Activated T-helper 17 cell treated with anti-CD3 and anti-CD28 coated beads, Interleukin-2, amount 50 U/mL, for 72 hours (primary cell): ENCODE results near the gene SH3RF1. TPM values are rescaled to one million over a fixed set of nuclear protein-coding genes. Genes with fewer than 3 reads are reported as not detected.

ENCODE experiments used
- ATAC-seq: fragments of 150-1000 bp; cut with Tn5 transposase; replicated peaks from 2 replicates; pipeline ENCODE4 v1.10.0; 2021; ENCODE audit warnings: mild to moderate bottlenecking, moderate library complexity
- H3K27ac Mint-ChIP-seq: one replicate; pipeline ENCODE4 v1.8.0; 2022; ENCODE audit warnings: mixed read lengths
- H3K27me3 Mint-ChIP-seq: one replicate; pipeline ENCODE4 v1.8.0; 2022; ENCODE audit warnings: mixed read lengths
- H3K36me3 Mint-ChIP-seq: one replicate; pipeline ENCODE4 v1.8.0; 2022; ENCODE audit warnings: low read depth, mild to moderate bottlenecking, mixed read lengths
- H3K4me1 Mint-ChIP-seq: one replicate; pipeline ENCODE4 v1.8.0; 2022; ENCODE audit warnings: mixed read lengths
- H3K4me3 Mint-ChIP-seq: one replicate; pipeline ENCODE4 v1.8.0; 2022; ENCODE audit warnings: mild to moderate bottlenecking, mixed read lengths
- H3K9me3 Mint-ChIP-seq: one replicate; pipeline ENCODE4 v1.8.0; 2022; ENCODE audit warnings: mixed read lengths
- total RNA-seq, 2 donors: library from RNA; stranded (reverse); gene quantifications; one replicate each; pipeline ENCODE4 v1.2.3, GENCODE V29; 2022

SH3RF1 gene
- total RNA-seq, 2 donors from 2014 or later = 0.26 to 1.4 TPM

- no peaks in the 10 kb centered on the region for H3K4me1 Mint-ChIP-seq
- no peaks in the 10 kb centered on the region for H3K9me3 Mint-ChIP-seq
- H3K4me3 Mint-ChIP-seq = no peak overlapping the region
- peaks cover 41% of the 10 kb centered on the region for H3K27me3 Mint-ChIP-seq
- H3K36me3 Mint-ChIP-seq = no peaks in the 10 kb centered on the region
- no peak overlapping the region for H3K27ac Mint-ChIP-seq
- no peak for ATAC-seq
These were observed 20.8 kb downstream of the SH3RF1 start for GRCh38 chr4:169249999-169250398.

- H3K27me3 Mint-ChIP-seq = peaks cover 38% of the 10 kb centered on the region
- H3K4me1 Mint-ChIP-seq = no peaks in the 10 kb centered on the region
- ATAC-seq = no peak
- H3K9me3 Mint-ChIP-seq = no peaks in the 10 kb centered on the region
- H3K4me3 Mint-ChIP-seq = no peak overlapping the region
- no peaks in the 10 kb centered on the region for H3K36me3 Mint-ChIP-seq
- H3K27ac Mint-ChIP-seq = no peak overlapping the region
These were observed 21.4 kb downstream of the SH3RF1 start for GRCh38 chr4:169249214-169249973.

DNA sequence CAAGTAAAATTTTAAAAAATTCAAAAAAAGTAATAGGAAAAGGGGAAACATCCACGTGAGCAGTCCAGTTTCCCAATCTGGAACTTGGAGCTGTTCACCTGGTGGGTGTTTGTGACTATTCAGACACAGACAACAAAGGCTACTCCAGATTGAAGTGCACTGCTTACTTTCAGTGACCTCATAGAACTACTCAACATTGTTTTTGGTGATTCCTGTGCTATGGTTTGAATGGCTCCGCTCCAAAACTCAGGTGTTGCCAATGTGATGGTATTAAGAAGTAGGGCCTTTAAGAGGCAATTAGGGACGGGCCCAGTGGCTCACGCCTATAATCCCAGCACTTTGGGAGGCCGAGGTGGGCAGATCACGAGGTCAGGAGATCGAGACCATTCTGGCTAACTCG is 22.1 kb downstream of the SH3RF1 start:
- Mint-ChIP-seq H3K36me3 (no peaks in the 10 kb centered on the region), H3K4me3 (no peak overlapping the region), H3K4me1 (no peaks in the 10 kb centered on the region), H3K9me3 (no peaks in the 10 kb centered on the region), H3K27ac (no peak overlapping the region), H3K27me3 (peaks cover 40% of the 10 kb centered on the region)
- ATAC-seq = no peak

- Mint-ChIP-seq H3K27ac (no peak overlapping the region), H3K4me3 (no peak overlapping the region), H3K36me3 (no peaks in the 10 kb centered on the region), H3K4me1 (no peaks in the 10 kb centered on the region), H3K9me3 (no peaks in the 10 kb centered on the region), H3K27me3 (peaks cover 39% of the 10 kb centered on the region)
- no peak for ATAC-seq
These were observed 23.8 kb downstream of the SH3RF1 start for GRCh38 chr4:169246957-169247396.

DNA sequence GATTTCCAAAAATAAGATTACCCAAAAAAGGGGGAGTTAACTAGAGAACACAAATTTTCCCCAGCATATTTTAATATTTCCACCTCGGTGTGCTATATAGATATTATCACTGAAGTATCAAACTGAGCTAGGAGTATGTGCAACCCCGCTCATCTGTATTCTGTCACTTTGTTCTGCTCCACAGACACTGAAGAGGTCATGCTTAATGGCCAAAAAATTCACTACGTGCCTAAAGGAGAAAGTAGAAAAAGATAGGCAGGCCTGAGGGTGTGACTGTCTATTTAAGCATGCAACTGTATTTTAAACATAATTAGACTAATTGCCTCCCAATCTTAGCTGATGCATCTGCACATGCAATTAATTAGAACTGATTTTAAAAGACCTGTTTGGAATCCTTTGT is 24.5 kb downstream of the SH3RF1 start:
- Mint-ChIP-seq H3K4me1 (no peaks in the 10 kb centered on the region), H3K4me3 (no peak overlapping the region)
- no peak for ATAC-seq

DNA sequence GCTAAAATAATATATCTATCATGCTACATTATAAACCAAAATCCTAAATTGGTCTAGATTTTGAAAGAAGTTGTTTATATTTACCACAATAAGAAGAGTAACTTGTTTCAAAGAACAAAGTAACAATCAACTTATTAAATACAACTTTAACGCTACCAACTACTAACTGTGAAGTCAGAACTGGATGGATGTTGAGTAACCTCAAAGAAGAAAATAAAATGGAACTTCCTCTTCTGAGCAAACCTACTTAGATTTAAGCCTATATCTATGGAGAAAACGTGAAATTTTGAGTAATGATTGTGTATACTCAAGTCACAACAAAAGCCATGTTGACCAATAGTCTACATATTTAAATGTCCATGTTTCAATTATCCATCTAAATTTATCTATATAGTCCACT is 25.7 kb downstream of the SH3RF1 start:
- H3K27me3 Mint-ChIP-seq = peaks cover 34% of the 10 kb centered on the region
- no peak for ATAC-seq
- H3K36me3 Mint-ChIP-seq = no peaks in the 10 kb centered on the region
- no peaks in the 10 kb centered on the region for H3K4me1 Mint-ChIP-seq
- no peak overlapping the region for H3K27ac Mint-ChIP-seq
- no peak overlapping the region for H3K4me3 Mint-ChIP-seq
- no peaks in the 10 kb centered on the region for H3K9me3 Mint-ChIP-seq

More for the DNA sequence above, 24.5 kb downstream of the SH3RF1 start:
- Mint-ChIP-seq H3K36me3 (no peaks in the 10 kb centered on the region), H3K9me3 (no peaks in the 10 kb centered on the region), H3K27ac (no peak overlapping the region), H3K27me3 (peaks cover 39% of the 10 kb centered on the region)

DNA sequence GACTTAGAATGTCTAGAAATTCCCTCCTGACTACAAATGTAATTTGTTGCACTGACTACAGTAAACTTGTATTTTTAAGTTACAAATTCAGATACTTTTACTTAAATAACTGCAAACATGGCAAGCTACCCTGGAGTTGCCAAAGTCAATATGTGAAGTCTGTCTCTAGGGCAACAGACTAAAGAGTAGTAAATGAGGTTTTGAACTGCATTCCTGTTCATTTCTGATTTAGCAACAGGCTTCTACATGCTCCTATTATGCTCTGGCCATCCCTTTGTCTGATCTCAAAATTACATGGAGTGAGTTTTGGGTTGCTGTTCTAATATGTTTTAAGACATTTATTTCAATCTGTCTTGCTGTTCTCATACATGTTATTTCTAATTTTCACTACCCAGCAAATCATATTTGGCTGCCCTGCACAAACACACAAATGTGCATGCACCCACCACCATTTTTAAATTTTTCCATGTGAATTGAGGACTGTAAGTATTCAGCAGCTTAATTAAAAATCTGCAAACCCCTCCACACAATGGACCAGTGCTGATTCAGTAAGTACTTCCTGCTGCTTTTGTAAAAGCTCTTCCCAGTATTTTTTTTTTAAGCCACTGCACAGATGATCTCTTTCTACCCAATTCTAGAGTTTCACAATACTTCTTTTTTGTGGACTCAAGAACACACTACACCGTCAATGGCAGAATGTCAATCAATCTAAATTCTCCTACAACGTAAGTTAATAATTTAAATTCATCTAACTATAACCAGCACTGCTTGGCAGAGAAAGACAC is 26.7 kb downstream of the SH3RF1 start:
- Mint-ChIP-seq H3K4me1 (no peaks in the 10 kb centered on the region), H3K9me3 (no peaks in the 10 kb centered on the region), H3K27ac (no peak overlapping the region), H3K27me3 (peaks cover 31% of the 10 kb centered on the region), H3K36me3 (no peaks in the 10 kb centered on the region), H3K4me3 (no peak overlapping the region)
- no peak for ATAC-seq

DNA sequence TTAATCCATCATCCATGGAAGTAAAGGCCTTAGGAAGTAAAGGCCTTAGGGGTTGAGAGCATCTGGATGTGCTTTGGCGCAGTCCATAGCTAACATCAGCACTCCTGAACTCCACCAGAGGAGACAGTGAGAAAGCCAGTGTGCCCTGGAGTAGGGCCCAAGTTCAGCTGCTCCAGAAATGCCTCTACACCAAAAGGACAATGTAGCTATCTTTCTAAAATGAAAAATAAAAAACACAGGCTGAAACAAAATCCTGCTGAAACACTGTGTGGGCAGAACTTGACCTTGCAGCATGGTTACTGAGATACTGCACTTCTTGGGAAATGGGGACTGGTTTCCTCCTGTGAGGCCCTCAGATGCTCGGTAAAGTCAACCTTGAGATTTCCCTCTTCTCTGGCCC is 29.3 kb downstream of the SH3RF1 start:
- H3K27ac Mint-ChIP-seq = no peak overlapping the region
- H3K27me3 Mint-ChIP-seq = peaks cover 28% of the 10 kb centered on the region
- no peak overlapping the region for H3K4me3 Mint-ChIP-seq
- no peaks in the 10 kb centered on the region for H3K36me3 Mint-ChIP-seq
- H3K4me1 Mint-ChIP-seq = no peaks in the 10 kb centered on the region
- H3K9me3 Mint-ChIP-seq = no peaks in the 10 kb centered on the region
- ATAC-seq = no peak

GRCh38 chr4:169239221-169239905 is 31.4 kb downstream of the SH3RF1 start:
- Mint-ChIP-seq H3K9me3 (no peaks in the 10 kb centered on the region), H3K27me3 (peaks cover 24% of the 10 kb centered on the region), H3K27ac (no peak overlapping the region), H3K36me3 (no peaks in the 10 kb centered on the region), H3K4me1 (no peaks in the 10 kb centered on the region), H3K4me3 (no peak overlapping the region)
- ATAC-seq = no peak

DNA sequence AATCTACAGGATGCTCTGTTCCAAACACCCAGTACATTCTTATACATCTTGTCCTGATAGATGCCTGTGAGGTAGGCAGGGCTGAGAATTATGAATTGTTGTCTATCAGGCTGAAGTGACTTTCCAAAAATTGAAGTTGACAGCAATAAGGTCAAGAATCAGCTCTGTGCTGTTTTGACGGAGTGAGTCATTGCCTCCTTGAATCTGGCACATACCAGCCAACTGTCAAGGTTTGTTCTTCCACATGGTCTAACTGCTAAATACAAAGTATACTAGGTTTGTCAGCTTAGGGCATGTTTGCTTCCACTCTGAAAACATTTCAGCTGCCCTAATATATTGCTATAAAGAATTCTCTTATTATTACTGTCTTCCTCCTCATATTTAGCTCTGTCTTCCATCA is 32.3 kb downstream of the SH3RF1 start:
- no peak for ATAC-seq
- Mint-ChIP-seq H3K27ac (no peak overlapping the region), H3K9me3 (no peaks in the 10 kb centered on the region), H3K4me1 (no peaks in the 10 kb centered on the region), H3K4me3 (no peak overlapping the region), H3K27me3 (peaks cover 21% of the 10 kb centered on the region), H3K36me3 (no peaks in the 10 kb centered on the region)

- no peak for ATAC-seq
- Mint-ChIP-seq H3K36me3 (no peaks in the 10 kb centered on the region), H3K9me3 (no peaks in the 10 kb centered on the region), H3K27me3 (peaks cover 16% of the 10 kb centered on the region), H3K4me3 (no peak overlapping the region), H3K4me1 (no peaks in the 10 kb centered on the region), H3K27ac (no peak overlapping the region)
These were observed 33.7 kb downstream of the SH3RF1 start for GRCh38 chr4:169236873-169237626.

DNA sequence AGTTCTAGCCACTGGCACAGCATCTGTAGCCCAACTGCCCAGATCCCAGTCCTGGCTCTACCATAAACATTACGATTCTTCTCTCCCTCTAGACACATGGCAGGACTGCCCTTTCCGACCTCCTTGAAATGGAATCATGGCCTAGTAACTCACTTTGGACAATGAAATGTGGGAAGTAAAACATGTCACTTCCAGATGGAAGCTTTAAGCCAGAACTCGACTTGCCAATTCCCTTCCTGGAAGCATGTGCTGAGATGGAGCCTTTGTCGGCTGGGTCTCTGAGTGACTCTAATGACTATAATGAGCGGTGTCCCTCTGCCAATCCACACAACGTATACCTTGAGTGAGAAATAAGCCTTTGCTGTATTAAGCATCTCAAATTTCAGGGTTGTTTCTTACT is 34.7 kb downstream of the SH3RF1 start:
- no peaks in the 10 kb centered on the region for H3K4me1 Mint-ChIP-seq
- no peak overlapping the region for H3K4me3 Mint-ChIP-seq
- no peaks in the 10 kb centered on the region for H3K36me3 Mint-ChIP-seq
- no peaks in the 10 kb centered on the region for H3K9me3 Mint-ChIP-seq
- H3K27ac Mint-ChIP-seq = no peak overlapping the region
- peaks cover 16% of the 10 kb centered on the region for H3K27me3 Mint-ChIP-seq
- no peak for ATAC-seq

GRCh38 chr4:169234137-169234855 is 36.5 kb downstream of the SH3RF1 start:
- no peak for ATAC-seq
- H3K4me1 Mint-ChIP-seq = no peaks in the 10 kb centered on the region
- H3K36me3 Mint-ChIP-seq = no peaks in the 10 kb centered on the region

GRCh38 chr4:169233691-169234090 is 37.1 kb downstream of the SH3RF1 start:
- no peak overlapping the region for H3K27ac Mint-ChIP-seq
- H3K9me3 Mint-ChIP-seq = no peaks in the 10 kb centered on the region

More at GRCh38 chr4:169234137-169234855, 36.5 kb downstream of the SH3RF1 start:
- no peak overlapping the region for H3K27ac Mint-ChIP-seq
- H3K9me3 Mint-ChIP-seq = no peaks in the 10 kb centered on the region
- peaks cover 16% of the 10 kb centered on the region for H3K27me3 Mint-ChIP-seq
- no peak overlapping the region for H3K4me3 Mint-ChIP-seq

More at GRCh38 chr4:169233691-169234090, 37.1 kb downstream of the SH3RF1 start:
- H3K4me3 Mint-ChIP-seq = no peak overlapping the region
- H3K27me3 Mint-ChIP-seq = peaks cover 16% of the 10 kb centered on the region
- no peaks in the 10 kb centered on the region for H3K36me3 Mint-ChIP-seq
- no peaks in the 10 kb centered on the region for H3K4me1 Mint-ChIP-seq
- ATAC-seq = no peak
